Fibroblast of skin of abdomen (primary cell): ENCODE measurements around the gene MXRA8. TPM values are rescaled to one million over a fixed set of nuclear protein-coding genes. Genes with fewer than 3 reads are reported as not detected.
"Not testable (repeated sequence)": the region's sequence is repeated elsewhere in the genome, so short reads cannot be mapped to it uniquely, and the experiment has no call there.

Source experiments
- DNase-seq: peaks from one replicate; pipeline ENCODE4 v3.0.0-alpha.2; 2013
- polyA plus RNA-seq, 2 experiments: library from polyadenylated mRNA; unstranded; fragments of 120-200 nt; gene quantifications; one replicate each; pipeline ENCODE4 v1.2.1, GENCODE V29; 2013; ENCODE audit not compliant: insufficient read length in 2 of 2

MXRA8 gene, protein sequence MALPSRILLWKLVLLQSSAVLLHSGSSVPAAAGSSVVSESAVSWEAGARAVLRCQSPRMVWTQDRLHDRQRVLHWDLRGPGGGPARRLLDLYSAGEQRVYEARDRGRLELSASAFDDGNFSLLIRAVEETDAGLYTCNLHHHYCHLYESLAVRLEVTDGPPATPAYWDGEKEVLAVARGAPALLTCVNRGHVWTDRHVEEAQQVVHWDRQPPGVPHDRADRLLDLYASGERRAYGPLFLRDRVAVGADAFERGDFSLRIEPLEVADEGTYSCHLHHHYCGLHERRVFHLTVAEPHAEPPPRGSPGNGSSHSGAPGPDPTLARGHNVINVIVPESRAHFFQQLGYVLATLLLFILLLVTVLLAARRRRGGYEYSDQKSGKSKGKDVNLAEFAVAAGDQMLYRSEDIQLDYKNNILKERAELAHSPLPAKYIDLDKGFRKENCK
- 421 TPM for polyA plus RNA-seq (2013, experiment 1 of 2; ENCODE audit: insufficient read length)
- 425 TPM for polyA plus RNA-seq (2013, experiment 2 of 2; ENCODE audit: insufficient read length)

DNA sequence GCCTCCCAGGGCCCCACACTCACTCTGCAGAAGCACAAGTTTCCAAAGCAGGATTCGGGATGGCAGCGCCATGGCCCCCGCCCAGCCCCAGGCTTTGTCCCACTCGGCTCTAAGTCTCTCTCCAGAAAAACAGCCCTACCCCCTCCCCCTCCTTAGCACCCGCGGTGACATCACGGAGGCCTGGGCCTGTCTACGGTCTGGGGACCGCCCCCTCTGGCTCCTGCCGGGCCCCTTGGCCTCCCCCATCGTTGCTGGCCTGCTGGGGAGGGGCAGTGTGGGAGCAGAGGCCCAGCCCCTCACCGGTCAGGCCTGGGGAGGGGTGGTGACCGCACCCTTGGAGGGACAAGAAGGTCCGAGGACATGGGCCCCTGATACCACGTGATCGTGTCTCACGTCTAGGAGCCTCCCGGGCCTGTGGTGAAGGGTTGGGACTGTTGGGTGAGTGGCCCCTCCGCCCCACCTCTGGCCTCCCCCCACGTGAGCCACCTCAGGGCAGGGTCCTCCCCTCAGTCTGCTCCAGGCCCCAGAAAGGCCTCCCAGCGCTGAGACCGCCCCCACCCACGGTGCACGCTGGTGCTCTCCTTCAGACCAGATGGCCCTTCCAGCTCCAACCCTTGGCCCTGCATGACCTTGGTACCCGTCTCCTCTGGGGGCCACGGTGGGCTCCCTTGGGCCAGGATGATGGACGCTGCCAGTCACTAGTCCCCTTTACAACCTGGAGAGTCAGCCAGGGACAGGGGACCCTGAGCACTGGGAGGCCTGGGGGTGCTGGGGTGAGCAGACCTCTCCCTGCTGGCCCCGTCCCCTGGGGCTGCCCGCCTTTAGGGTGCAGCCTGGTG is at the start of gene MXRA8:
TSS of gene MXRA8 (minus strand) at position 123 of the 839 bp plus-strand sequence. CDS start at position 72, 51 bp downstream.
- peak; percentile 92 for DNase-seq

DNA sequence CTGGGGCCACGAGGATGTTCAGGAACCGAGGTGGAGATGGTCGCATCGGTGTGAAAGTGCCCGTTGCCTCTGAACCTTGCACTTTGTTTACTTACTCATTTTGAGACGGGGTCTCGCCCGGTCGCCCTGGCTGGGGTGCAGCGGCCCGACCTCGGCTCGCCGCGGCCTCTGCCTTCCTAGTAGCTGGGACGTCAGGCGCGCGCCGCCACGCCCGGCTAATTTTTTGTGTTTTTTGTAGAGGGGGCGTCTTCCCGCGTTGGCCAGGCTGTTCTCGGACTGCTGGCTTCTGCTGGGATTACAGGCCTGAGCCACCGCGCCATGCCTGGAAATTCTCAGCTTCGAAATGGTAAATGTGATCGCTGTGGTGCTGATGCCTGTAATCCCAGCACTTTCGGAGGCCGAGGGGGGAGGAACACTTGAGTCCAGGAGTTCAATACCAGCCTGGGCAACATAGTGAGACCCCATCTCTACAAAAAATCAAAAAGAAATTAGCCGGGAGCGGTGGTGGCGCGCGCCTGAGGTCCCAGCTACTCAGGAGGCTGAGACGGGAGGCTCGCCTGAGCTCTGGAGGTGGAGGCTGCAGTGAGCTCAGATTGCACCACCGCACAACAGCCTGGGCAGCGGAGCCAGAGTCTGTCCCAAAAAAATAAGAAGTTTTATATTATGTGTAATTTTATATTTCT is 49.4 kb upstream of the MXRA8 start:
- DNase-seq = peak; percentile 24

DNA sequence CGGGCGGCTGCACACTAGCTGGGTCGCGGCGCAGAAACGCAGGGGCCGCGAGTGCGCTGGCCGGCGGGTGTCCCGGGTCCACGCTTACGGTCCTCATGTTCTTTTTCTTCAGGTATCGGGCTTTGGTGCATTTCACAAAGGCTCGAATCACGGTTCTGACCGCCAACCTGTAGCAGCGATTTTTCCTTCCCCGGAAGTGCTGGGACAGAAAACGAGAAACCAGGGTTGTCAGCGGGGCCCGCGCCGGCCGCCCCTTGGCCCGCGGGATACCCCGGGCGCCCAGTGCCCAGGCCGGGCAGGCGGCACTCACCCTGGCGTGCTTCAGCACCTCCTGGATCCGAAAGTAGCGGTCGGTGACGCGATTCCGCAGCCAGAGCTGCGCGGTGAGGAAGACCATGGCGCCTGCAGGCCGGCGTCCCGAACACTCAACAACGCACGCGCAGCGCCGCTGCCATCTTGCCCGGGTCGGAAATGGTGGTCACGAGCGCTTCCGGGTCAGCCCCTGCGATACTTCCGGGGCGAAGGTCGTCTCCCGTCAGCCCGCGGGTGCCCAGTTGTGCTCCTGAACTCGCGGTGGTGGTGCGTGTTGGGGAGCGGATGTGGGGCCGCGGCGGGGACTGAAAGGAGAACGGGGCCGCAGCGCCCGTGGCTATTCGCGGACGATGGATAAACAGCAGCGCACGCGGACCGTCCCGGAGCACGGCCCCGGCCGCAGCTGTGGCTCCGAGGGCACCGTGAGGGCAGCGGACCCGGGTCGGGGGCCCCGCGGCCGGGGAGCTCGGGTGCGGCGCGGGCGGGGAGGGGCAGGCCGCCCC is 48.7 kb upstream of the MXRA8 start, which contains the start of gene MRPL20:
TSS of gene MRPL20 (minus strand) at position 473 of the 815 bp plus-strand sequence. CDS start at position 397, 76 bp downstream.
- DNase-seq = peak; percentile 88

DNA sequence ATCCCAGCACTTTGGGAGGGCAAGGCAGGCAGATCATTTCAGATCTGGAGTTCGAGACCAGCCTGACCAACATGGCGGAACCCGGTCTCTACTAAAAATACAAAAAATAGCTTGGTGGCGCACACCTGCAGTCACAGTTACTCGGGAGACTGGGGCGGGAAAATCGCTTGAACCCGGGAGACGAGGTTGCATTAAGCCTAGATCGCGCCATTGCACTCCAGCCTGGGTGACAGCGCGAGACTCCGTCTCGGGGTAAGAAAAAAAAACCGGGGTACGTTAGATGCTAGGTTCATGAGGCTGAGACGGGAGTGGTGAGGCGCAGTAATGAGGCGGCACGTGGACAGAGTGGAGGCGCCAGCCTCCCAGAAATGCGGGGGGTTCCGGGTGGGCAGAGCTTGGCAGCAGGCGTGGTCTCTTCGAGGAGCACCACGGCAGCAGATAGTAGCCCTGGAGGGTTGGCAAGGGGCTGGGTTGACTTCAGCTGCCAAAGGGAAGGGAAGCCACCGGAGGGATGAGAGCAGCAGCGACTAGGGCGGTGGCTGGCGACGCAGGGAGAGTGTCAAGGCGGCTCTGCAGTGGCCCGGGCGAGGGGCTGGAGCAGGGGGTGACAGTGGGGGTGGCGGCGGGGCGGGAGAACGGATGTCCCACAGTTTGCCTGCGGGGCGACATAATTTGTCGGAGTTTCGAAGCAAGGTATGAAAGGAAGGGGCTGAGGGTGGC is 47.9 kb upstream of the MXRA8 start:
- DNase-seq = no peak

DNA sequence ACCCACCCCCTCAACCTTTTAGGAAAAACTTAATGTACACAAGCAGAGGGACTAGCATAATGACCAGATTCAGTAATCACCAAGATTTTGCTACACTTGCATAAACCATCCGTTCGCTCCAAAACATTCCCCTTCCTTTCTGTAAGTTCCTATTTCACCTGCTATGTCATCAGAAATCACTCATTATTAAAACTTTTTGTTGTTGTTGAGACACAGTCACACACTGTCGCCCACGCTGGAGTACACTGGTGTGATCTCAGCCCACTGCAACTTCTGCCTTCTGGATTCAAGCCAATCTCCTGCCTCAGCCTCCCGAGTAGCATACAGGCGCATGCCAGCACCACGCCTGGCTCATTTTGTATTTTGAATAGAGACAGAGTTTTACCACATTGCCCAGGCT is 45.3 kb upstream of the MXRA8 start:
- no peak for DNase-seq

DNA sequence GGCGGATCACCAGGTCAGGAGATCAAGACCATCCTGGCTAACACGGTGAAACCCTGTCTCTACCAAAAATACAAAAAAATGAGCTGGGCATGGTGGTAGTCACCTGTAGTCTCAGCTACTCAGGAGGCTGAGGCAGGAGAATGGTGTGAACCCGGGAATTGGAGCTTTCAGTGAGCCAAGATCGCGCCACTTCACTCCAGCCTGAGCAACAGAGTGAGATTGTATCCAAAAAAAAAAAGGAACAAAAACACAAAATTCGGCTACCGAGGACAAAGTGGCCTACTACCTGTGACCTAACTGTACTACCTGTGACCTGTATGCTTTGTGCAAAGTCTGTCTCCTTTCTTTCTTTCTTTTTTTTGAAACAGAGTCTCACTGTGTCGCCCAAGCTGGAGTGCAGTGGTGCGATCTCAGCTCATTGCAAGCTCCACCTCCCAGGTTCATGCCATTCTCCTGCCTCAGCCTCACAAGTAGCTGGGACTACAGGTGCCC is 44.6 kb upstream of the MXRA8 start:
- not testable (repeated sequence) for DNase-seq

DNA sequence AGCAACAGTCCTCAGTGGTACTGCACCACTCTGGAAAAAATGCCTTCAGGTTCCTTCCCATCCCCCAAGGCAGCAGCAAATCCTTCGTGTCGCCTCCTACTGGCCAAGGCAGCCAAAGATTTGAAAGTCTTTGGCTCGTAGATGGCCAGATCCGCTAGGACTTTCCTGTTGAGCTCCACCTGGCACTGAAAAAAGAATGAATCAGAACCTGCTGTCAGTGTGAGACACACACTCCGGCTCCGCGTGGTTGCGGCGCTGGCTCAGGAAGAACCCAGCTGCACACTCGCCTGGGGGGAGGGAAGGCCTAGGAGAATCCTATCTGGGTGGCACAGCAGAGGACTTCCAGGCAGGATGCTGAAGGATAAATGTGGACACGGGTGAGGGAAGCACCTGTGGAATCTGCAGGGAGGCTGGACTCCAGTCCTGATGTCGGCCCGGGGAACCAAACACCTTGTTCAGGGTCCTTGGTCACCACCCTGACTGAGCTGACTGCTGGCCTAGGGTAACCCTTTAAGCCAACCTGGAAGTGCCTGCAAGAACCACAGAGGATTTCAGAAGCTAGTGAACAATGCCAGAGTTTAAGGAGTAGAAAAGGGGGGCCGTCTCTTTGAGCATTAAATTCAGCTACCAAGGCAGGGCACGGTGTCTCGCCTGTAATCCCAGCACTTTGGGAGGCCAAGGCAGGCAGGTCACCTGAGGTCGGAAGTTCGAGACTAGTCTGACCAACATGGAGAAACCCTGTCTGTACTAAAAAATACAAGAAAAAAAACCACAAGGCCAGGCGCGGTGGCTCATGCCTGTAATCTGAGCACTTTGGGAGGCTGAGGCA is 43.9 kb upstream of the MXRA8 start:
- peak; percentile 47 for DNase-seq

DNA sequence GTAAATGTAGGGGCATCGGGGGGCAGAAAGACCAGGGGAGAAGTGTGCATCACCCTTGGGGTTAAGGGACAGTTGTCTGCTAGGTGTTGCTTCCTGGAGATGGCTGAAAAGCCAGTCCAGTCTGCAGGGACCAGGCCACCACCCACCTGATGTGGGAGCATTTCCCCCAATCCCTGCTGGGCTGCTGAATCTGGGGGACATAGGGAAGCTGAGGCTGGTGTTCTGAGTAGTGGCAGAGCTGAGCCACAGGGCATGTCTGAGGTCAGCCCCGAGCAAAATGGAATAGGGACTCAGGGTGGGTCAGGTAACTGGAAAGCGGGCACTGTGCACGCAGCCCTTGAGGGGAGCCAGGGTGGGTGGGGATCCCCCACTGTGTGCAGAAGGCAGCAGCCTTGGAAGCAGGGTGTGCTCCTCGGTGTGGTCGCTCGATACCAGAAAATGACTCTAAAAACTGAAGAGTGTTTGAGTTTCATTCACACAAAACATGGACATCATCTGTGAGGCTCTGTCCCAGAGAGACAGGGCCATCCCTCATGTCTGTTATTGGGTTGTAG is 43.2 kb upstream of the MXRA8 start:
- no peak for DNase-seq

DNA sequence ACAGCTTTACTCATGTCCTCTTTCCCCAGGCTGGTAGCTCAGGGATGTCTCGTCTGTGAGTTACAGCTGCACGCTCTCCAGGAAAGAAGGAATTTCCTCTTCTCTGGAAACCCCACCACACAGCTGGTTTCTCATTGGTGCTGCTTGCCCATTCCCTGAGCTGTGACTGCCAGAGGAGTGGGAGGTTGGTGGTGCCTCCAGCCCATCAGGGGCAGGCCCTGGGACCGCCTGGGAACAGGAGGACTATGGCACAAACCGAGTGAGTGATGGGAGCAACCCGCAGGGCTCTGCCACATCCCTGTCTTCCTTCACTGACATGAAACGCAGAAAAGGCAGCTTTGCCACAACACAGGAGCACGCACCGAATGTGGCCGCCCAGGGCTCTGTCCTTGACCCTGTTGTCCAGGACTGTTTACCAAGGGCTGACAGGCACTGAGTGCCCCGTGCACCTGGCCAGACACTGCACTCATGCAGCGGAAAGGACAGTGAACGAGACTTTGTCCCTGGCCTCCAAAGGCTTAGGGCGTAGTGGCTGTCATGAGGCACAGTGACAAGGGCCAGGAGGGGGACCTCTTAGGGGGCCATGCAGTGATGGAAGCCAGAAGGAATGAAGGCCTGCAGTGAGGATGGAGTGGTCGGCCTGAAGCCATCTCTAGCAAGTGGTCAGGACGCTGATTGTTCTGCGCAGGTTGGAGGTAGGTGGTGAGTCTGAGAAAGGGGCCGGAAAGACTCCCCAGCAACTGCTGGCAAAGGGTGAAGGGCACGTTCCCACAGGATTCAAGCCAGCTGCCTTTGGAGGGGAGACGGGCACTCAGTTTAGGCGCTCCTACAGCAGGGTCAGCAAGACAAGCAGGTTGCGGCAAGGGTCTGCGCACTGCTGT is 42.5 kb upstream of the MXRA8 start:
- no peak for DNase-seq

DNA sequence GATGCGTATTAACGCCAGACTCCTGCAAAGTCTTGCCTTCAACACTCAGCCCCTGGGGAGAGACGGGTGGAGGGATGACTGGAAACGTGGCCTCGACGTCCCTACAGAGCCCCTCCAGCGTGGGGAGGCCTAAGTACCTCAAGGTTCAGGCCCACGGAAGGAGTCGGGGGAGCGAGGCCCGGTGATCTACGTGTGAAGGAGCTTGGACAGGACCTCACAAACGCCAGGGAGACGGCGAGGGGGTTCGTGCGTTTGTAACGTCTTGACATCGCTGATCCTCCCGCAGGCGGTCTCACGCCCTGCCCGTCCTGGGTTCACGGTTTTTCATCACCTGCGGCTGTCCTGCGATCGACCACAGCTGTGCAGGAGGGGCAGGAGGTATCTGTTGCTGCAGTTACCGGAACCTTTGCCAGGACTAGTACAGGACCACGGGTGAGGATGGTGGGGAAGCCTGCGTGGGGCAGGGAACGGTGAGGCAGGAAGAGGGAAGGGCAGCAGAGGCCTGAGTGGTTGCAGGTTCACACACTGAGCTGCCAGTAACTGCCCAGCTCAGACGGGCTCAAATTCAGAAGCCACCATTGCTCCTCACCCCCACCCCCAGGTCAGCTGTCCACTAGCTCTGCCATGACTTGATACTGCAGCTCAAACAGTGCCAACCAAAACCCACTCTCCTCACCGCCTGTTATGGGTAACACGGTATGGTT is 41.7 kb upstream of the MXRA8 start:
- no peak for DNase-seq

DNA sequence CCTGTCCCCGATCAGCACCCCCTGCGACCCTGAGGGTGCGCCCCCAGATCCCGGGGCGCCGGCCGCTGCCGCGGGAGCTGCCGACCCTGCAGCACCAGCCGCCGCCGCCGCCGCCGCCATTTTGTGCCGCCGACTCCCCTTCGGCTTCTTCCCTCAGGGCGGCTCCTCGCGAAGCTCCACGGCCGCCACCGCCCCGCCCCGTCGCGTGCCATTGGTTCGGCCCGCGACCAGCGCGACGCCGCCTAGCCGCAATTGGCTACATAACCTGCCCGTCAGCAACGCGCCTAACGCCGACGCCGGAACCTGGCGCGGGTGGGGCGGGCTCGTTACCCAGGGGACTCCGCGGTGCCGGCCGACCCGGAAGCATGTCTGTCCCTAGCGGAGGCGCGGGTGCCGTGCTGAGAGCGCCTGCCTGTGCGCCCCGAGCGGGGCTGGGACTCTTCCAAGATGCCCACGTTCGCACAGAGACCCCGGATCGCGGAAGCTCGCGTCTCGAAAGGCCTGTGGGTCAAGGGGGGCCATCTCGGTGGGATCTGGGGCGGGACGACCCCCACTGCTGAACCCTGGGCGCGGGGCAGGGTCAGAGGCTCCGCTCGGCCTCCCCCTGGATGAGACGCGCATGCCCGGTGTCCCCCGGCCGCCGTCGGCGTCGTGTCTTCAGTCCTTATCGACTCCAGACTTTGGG is 41.0 kb upstream of the MXRA8 start, which contains the start of gene CCNL2:
TSS of gene CCNL2 (minus strand) at position 149 of the 685 bp plus-strand sequence. CDS start at position 120, 29 bp downstream.
- peak; percentile 98 for DNase-seq

DNA sequence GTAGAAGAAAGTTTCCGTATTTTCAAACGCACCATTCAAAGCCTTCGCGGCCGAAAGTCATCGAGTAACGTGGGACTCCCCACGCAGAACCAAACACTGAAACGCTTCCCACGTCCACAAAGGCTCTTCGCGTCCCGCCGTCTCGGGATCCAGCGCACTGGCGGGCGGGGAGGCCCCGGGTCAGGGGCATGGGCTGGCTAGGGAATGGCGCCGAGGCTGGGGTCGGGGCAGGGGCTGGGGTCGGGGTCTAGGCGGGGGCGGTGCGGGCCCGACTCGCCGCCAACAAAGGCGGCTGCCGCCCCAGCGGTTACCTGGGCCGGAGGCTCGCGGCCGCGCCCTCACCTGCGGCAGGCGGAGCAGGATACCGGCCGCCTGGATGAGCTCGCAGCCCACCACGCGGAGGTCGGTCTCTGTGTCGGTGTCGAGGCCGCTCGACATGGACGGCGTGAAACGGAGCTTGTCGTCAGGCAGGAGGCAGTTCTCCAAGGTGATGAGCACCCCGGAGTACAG is 40.4 kb upstream of the MXRA8 start:
- DNase-seq = no peak

DNA sequence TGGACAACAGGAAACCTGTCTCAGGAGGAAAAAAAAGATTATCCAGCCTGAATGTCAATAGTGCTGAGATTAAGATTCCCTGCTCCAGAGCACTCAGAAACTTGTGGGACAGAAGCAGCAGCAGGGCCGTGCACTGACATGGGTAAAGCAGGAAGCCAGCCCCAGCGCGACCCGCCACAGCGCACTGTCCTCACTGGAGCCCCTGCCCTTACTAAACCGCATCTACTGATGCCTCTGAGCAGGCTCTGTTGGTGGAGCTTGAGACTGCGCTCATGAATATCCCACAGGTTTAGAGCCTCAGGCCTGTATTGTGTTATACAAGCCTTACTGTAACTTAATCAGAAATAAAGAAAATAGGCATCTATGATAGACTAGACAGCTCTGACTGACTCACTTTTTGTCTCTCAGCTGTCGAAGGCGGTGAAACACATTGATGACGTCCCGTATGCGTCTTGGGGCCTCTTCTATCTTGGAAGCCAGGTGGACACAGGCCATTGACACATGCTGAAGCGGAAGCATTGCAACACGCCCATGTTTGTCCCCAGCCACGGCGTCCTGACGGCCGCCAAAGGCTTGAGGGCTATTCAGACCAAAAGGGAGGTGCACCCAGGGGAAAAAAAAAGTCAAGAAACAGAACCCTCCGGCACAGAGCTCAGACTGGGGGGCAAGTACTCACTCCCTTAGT is 39.6 kb upstream of the MXRA8 start:
- no peak for DNase-seq

DNA sequence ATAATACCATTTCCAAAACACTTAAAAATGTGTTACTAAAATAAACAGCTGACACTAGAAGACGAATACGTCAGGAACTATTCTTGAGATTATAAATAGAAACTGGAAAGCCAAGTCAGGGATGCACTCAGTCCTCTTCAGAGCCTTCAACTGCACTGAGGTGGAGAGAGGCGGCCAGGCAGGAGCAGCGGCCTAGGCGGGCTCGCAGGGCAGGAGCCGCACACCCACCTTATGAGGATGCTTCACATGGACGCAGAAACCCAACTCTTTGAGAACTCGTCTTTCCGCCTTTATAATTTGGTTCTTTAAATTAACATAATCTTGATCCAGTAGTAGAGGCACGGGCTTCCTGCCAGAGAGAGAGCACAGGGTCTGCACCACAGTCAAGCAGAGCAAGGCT is 36.8 kb upstream of the MXRA8 start:
- no peak for DNase-seq

DNA sequence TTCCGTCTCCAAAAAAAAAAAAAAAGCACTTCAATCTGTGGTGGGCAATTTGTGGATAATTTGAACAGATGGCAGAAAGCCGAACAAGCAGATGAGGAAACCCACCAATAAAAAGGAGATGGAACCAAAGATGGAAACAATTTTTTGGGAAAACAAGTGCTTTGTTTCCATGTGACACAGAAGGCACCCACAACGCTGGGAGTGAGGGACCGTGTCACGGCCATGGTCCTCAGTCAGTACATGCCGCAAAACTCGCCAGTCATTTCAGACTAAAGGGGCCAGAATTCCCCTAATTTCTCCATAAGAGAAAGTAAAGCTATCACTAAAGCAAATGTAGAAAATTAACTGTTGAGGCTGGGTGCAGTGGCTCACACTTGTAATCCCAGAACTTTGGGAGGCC is 35.8 kb upstream of the MXRA8 start:
- DNase-seq = no peak

DNA sequence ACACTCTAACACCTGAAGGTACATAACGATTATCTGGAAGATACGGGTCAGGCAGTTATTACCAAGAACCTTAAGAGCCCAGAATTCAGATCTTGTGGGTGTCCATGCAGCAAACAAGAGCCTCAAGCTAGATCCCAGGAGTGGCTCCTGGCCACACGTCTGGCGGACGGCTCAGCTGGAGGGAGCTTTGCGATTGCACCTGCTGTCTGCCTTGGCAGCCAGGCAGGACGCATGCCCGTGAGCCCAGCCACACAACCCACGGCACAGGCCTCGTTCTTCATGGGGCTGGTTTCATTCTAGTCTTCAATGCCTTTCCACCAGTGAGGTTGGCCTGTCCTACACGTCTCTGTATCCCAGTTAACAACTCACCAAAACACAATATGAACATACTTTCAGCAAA is 35.1 kb upstream of the MXRA8 start:
- no peak for DNase-seq
